GM12878 (cell line): Measurements from ENCODE around the gene SLC7A10. TPM values are rescaled to one million over a fixed set of nuclear protein-coding genes. Genes with fewer than 3 reads are reported as not detected.

Experiments
- ATAC-seq: fragments of 200-7000 bp; cut with Tn5 transposase; 3 replicates; pipeline ENCODE4 v1.9.1; 2020; ENCODE audit warnings: mild to moderate bottlenecking, moderate library complexity
- BruUV-seq: library from RNA; stranded (reverse); fragments of 400-500 nt; replicated peaks from 2 replicates; lab custom pipeline; 2021; lab: Mats Ljungman, UMichigan
- CTCF ChIA-PET: fragments of 300-600 bp; sonication (Branson Sonifier 250); formaldehyde crosslinking; extraction: SDS; loops from one replicate; lab custom pipeline; 2021; ENCODE audit warnings: inconsistent platforms; lab: Yijun Ruan, JAX
- POLR2A ChIA-PET: fragments of 350-600 bp; formaldehyde crosslinking; extraction: SDS; loops from one replicate; lab custom pipeline; 2021; ENCODE audit warnings: inconsistent platforms; lab: Charles Lee
- RAD21 ChIA-PET: fragments of 300-600 bp; sonication (Branson Sonifier 250); formaldehyde crosslinking; loops from one replicate; lab custom pipeline; 2023; ENCODE audit warnings: antibody characterized with exemption; ENCODE audit not compliant: unreplicated experiment; lab: Charles Lee
- SMC1A ChIA-PET: fragments of 300-600 bp; sonication (Branson Sonifier 250); formaldehyde crosslinking; loops from one replicate; lab custom pipeline; 2023; ENCODE audit not compliant: unreplicated experiment, uncharacterized antibody; lab: Charles Lee
- DNase-seq: peaks from one replicate; pipeline ENCODE4 v3.0.0-alpha.2; 2011; ENCODE audit warnings: low read depth, low spot score
- FAIRE-seq: peaks from 3 replicates; lab custom pipeline; 2011; peaks lifted over from hg19 to GRCh38; lab: Jason Lieb, UNC
- H2AFZ ChIP-seq: 2 replicates; pipeline ENCODE4 v1.6.0; 2011; ENCODE audit warnings: low read depth, low read length, control low read depth; ENCODE audit not compliant: control insufficient read depth
- H3K27ac ChIP-seq: 2 replicates; pipeline ENCODE4 v1.5.1; 2011; ENCODE audit warnings: control low read depth; ENCODE audit not compliant: control insufficient read depth, insufficient read depth
- H3K27me3 ChIP-seq, 2 experiments: replicated peaks in 1 of 2; 2 replicates each; pipeline versions ENCODE4 v1.6.0 to v1.6.1; 2011; ENCODE audit warnings: low read length in 1 of 2; ENCODE audit not compliant: control insufficient read depth in 2 of 2, insufficient read depth in 2 of 2
- H3K36me3 ChIP-seq, 2 experiments: 2 replicates each; pipeline ENCODE4 v1.5.1; 2011; ENCODE audit warnings: low read length in 1 of 2; ENCODE audit not compliant: control insufficient read depth in 2 of 2, insufficient read depth in 2 of 2
- H3K4me1 ChIP-seq: 2 replicates; pipeline ENCODE4 v1.6.1; 2011; ENCODE audit warnings: mild to moderate bottlenecking, low read length, moderate library complexity, mixed read lengths; ENCODE audit not compliant: control insufficient read depth, insufficient read depth
- H3K4me2 ChIP-seq: 2 replicates; pipeline ENCODE4 v1.6.0; 2011; ENCODE audit warnings: control low read depth; ENCODE audit not compliant: control insufficient read depth, insufficient read depth
- H3K4me3 ChIP-seq: fragments of 200-600 bp; sonication (generic); 2 replicates; pipeline ENCODE4 v1.5.1; 2016
- H3K79me2 ChIP-seq: 2 replicates; pipeline ENCODE4 v1.6.0; 2011; ENCODE audit warnings: low read length; ENCODE audit not compliant: control insufficient read depth, insufficient read depth
- H3K9ac ChIP-seq: 2 replicates; pipeline ENCODE4 v1.8.0; 2011; ENCODE audit warnings: low read length, control low read depth, mixed read lengths; ENCODE audit not compliant: control insufficient read depth, insufficient read depth
- H3K9me3 ChIP-seq: replicated peaks from 3 replicates; pipeline ENCODE4 v1.5.1; 2011; ENCODE audit warnings: mild to moderate bottlenecking, low read length; ENCODE audit not compliant: control insufficient read depth, insufficient read depth
- H4K20me1 ChIP-seq: 2 replicates; pipeline ENCODE4 v1.6.0; 2011; ENCODE audit not compliant: control insufficient read depth, insufficient read depth
- CHD4 ChIP-seq: fragments of 200-600 bp; sonication (generic); IDR thresholded peaks from 2 replicates; pipeline ENCODE4 v1.6.1; 2016; ENCODE audit warnings: mild to moderate bottlenecking
- IKZF2 ChIP-seq, 2 experiments: fragments of 450-650 bp; IDR thresholded peaks; 2 replicates each; pipeline ENCODE4 v1.6.1; 2017; ENCODE audit warnings: mild to moderate bottlenecking in 2 of 2, moderate library complexity in 2 of 2
- NR2C2 ChIP-seq: IDR thresholded peaks from 2 replicates; pipeline ENCODE4 v1.6.1; 2011; ENCODE audit warnings: borderline replicate concordance, low read depth; ENCODE audit not compliant: control insufficient read depth, insufficient read length
- POLR2AphosphoS5 ChIP-seq: IDR thresholded peaks from 2 replicates; pipeline ENCODE4 v1.6.1; 2011; ENCODE audit warnings: mild to moderate bottlenecking, low read length, inconsistent platforms
- SPI1 ChIP-seq: IDR thresholded peaks from 2 replicates; pipeline ENCODE4 v1.6.1; 2011; ENCODE audit warnings: low read depth, mild to moderate bottlenecking, low read length, moderate library complexity, borderline replicate concordance; ENCODE audit not compliant: insufficient read depth
- ZNF207 ChIP-seq: fragments of 450-650 bp; IDR thresholded peaks from 2 replicates; pipeline ENCODE4 v1.6.1; 2014; ENCODE audit warnings: antibody characterized with exemption, mild to moderate bottlenecking, borderline replicate concordance
- WGBS: methylation state at CpG from one replicate; pipeline ENCODE4 v1.1.6; 2016; ENCODE audit warnings: low lambda C conversion rate; ENCODE audit not compliant: insufficient replicate concordance, insufficient coverage; ENCODE audit errors: missing lambda C conversion rate; 5-methylcytosine and 5-hydroxymethylcytosine counted together
- in situ Hi-C: fragments of 300-500 bp; cut with MboI; formaldehyde crosslinking; loops from 9 replicates; pipeline ENCODE4 v1.14.3; 2018; ENCODE audit warnings: mixed read lengths
- intact Hi-C: fragments of 100-400 bp; cut with micrococcal nuclease; formaldehyde crosslinking; loops from one replicate; pipeline ENCODE4 v1.14.2; 2022; ENCODE audit not compliant: unreplicated experiment
- polyA plus RNA-seq, 11 experiments: library from polyadenylated mRNA; depleted of rRNA in 4 of 11; unstranded in 6 of 11; stranded (reverse) in 5 of 11; fragments of >200 nt; fragmentation: Nextera tagmentation in 4 of 11; fragmentation: Illumina TruSeq in 1 of 11; extraction: Ambion mirVana in 4 of 11; extraction: Trizol in 1 of 11; gene quantifications; 1 replicate in 1 of 11; 2 replicates in 10 of 11; pipeline versions ENCODE4 v1.2.1 to v1.2.3, GENCODE V29; 2011 to 2016; ENCODE audit warnings: inconsistent platforms in 2 of 11, missing spikeins in 2 of 11, low read depth in 1 of 11
- total RNA-seq, 4 experiments: library from RNA; depleted of rRNA in 3 of 4; stranded (reverse); fragments of >200 nt in 3 of 4; fragmentation: Illumina TruSeq in 1 of 4; extraction: Trizol in 1 of 4; gene quantifications; 2 replicates each; pipeline versions ENCODE4 v1.2.1 to v1.2.3, GENCODE V29; 2013 to 2021
- TF ChIP-seq, protein P1 (sequence below): IDR thresholded peaks from 2 replicates; pipeline ENCODE4 v1.6.1; 2012; ENCODE audit warnings: low read depth, low read length, improper control_type of control experiment

Gene SLC7A10
- total and polyA plus RNA-seq, 10 of the 15 experiments (the other 5 are each of a cell fraction or from before 2014, with no cell fraction given), result not detected

- FAIRE-seq, result no peak
- ChIA-PET RAD21 (no interaction called here), POLR2A (no interaction called here), SMC1A (no interaction called here), CTCF (no interaction called here)
- no peak overlapping the region for H3K4me2 ChIP-seq
- no peaks in the 10 kb centered on the region for H3K79me2 ChIP-seq
- no peaks in the 10 kb centered on the region for H3K27me3 ChIP-seq
- H3K9me3 ChIP-seq, result no peaks in the 10 kb centered on the region; the same call in 1 of the 3 replicates
- peak; percentile 71 for ATAC-seq
- no peak overlapping the region for H3K27ac ChIP-seq
- no peaks in the 10 kb centered on the region for H3K36me3 ChIP-seq
- H2AFZ ChIP-seq, result no peak overlapping the region
- WGBS, result 48% methylated on average over 28 of the region's 28 CpGs
- no TSS peak for BruUV-seq
- H3K4me3 ChIP-seq, result no peak overlapping the region
- in situ Hi-C loops (loop anchor here (25.0 kb wide), 1 partner anchor 513 kb away; no protein-coding TSS in a partner anchor), intact Hi-C loops (no loop called here)
- no peak overlapping the region for H3K9ac ChIP-seq
- TF ChIP-seq SPI1, result 0 out of 2 replicates have a peak, but pooled peaks have one; percentile 7
- TF ChIP-seq, protein P1, sequence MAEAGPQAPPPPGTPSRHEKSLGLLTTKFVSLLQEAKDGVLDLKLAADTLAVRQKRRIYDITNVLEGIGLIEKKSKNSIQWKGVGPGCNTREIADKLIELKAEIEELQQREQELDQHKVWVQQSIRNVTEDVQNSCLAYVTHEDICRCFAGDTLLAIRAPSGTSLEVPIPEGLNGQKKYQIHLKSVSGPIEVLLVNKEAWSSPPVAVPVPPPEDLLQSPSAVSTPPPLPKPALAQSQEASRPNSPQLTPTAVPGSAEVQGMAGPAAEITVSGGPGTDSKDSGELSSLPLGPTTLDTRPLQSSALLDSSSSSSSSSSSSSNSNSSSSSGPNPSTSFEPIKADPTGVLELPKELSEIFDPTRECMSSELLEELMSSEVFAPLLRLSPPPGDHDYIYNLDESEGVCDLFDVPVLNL, result no peak
- H3K4me1 ChIP-seq, result no peaks in the 10 kb centered on the region
- DNase-seq, result no peak
- no peaks in the 10 kb centered on the region for H4K20me1 ChIP-seq
Measured at GRCh38 chr19:33248954-33249613, 23.4 kb upstream of the SLC7A10 start.

DNA sequence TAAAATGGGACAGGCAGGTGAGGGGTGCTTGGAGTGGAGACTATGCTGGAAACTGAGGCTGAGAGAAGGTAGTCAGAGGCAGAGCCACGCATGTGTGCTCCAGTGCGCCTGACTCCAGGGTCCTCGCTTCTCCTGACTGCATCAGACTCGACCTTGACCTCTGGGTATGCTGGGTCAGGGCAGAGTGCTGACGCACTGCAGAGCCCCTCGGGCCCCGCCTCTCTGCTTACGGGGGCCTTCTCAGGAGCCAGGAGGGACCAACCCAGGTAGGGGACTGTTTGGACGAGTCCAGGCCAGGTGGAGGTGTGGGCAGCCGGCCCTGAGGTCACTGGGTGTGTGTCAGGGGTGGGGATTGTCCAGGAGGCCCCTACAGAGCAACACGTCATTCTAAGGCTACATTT is 22.9 kb upstream of the SLC7A10 start:
- ChIA-PET POLR2A (no interaction called here), CTCF (no interaction called here), RAD21 (no interaction called here), SMC1A (no interaction called here)
- in situ Hi-C loops (loop anchor here (25.0 kb wide), 1 partner anchor 514 kb away; no protein-coding TSS in a partner anchor), intact Hi-C loops (no loop called here)
- no peak for TF ChIP-seq POLR2AphosphoS5
- no peak for TF ChIP-seq IKZF2 (IDR thresholded peaks at IDR 0.05)
- no peak for TF ChIP-seq ZNF207
- TF ChIP-seq NR2C2, result no peak
- no peak for TF ChIP-seq CHD4
- no peaks in the 10 kb centered on the region for H3K4me1 ChIP-seq
- H3K27me3 ChIP-seq, result no peaks in the 10 kb centered on the region
- H4K20me1 ChIP-seq, result no peaks in the 10 kb centered on the region
- ATAC-seq, result peak; percentile 34
- no peaks in the 10 kb centered on the region; the same call in 1 of the 3 replicates for H3K9me3 ChIP-seq
- no peak overlapping the region for H3K9ac ChIP-seq
- FAIRE-seq, result no peak
- WGBS, result 36% methylated on average over 11 of the region's 11 CpGs
- no peak for DNase-seq
- no peak overlapping the region for H2AFZ ChIP-seq
- H3K27ac ChIP-seq, result no peak overlapping the region
- no peak overlapping the region for H3K4me3 ChIP-seq
- no peak overlapping the region for H3K4me2 ChIP-seq
- BruUV-seq, result no TSS peak
- H3K36me3 ChIP-seq, result no peaks in the 10 kb centered on the region
- H3K79me2 ChIP-seq, result no peaks in the 10 kb centered on the region
